Type B pancreatic cell (in vitro differentiated cells): Measurements from ENCODE around the gene NEDD4L. TPM values are rescaled to one million over a fixed set of nuclear protein-coding genes. Genes with fewer than 3 reads are reported as not detected.

ENCODE experiments used
- DNase-seq: peaks from one replicate; pipeline ENCODE4 v3.0.0; 2021; ENCODE audit warnings: mixed read lengths; ENCODE audit not compliant: unreplicated experiment; ENCODE audit errors: extremely low spot score
- H3K27ac Mint-ChIP-seq: 2 replicates; pipeline ENCODE4 v1.8.0; 2021; ENCODE audit warnings: mild to moderate bottlenecking, mixed read lengths
- H3K27me3 Mint-ChIP-seq: 2 replicates; pipeline ENCODE4 v1.8.0; 2021; ENCODE audit warnings: mixed read lengths
- H3K36me3 Mint-ChIP-seq: 2 replicates; pipeline ENCODE4 v1.8.0; 2021; ENCODE audit warnings: mixed read lengths
- H3K4me1 Mint-ChIP-seq: one replicate; pipeline ENCODE4 v1.8.0; 2021; ENCODE audit warnings: mixed read lengths; ENCODE audit not compliant: unreplicated experiment
- H3K4me3 Mint-ChIP-seq: 2 replicates; pipeline ENCODE4 v1.8.0; 2021; ENCODE audit warnings: mild to moderate bottlenecking, mixed read lengths
- H3K9me3 Mint-ChIP-seq: 2 replicates; pipeline ENCODE4 v1.8.0; 2021; ENCODE audit warnings: mixed read lengths
- CTCF ChIP-seq: fragments of 200-600 bp; sonication (generic); conservative IDR thresholded peaks from 2 replicates; pipeline ENCODE4 v1.5.0; 2021; ENCODE audit warnings: antibody characterized with exemption, mild to moderate bottlenecking
- total RNA-seq: library from RNA; stranded (reverse); gene quantifications from 2 replicates; pipeline ENCODE4 v1.2.1, GENCODE V29; 2021; ENCODE audit warnings: low replicate concordance

Gene NEDD4L
- total RNA-seq, 1 donor from 2014 or later = 84.7 TPM

DNA sequence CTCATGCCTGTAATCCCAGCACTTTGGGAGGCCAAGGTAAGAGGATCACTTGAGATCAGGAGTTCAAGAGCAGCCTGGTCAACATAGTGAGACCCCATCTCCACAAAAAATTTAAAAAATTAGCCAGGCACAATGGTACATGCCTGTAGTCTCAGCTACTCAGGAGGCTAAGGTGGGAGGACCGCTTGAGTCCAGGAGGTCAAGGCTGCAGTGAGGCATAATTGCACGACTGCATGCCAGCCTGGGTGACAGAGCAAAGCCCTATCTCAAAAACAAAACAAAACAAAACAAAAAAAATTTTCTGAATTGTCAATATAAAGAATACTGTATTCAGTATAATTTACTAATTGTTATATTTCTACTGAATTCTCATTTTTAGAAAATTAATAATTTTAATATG, 20.9 kb upstream of the NEDD4L start:
- no peak for DNase-seq
- H3K27me3 Mint-ChIP-seq = no peaks in the 10 kb centered on the region
- TF ChIP-seq CTCF = no peak
- no peak overlapping the region for H3K27ac Mint-ChIP-seq
- H3K36me3 Mint-ChIP-seq = no peaks in the 10 kb centered on the region
- H3K4me3 Mint-ChIP-seq = no peak overlapping the region
- no peaks in the 10 kb centered on the region for H3K9me3 Mint-ChIP-seq
- H3K4me1 Mint-ChIP-seq = no peaks in the 10 kb centered on the region

- Mint-ChIP-seq H3K4me1 (no peaks in the 10 kb centered on the region), H3K4me3 (no peak overlapping the region), H3K27me3 (no peaks in the 10 kb centered on the region), H3K27ac (no peak overlapping the region), H3K9me3 (no peaks in the 10 kb centered on the region), H3K36me3 (no peaks in the 10 kb centered on the region)
- DNase-seq = no peak
- TF ChIP-seq CTCF = no peak
Measured at GRCh38 chr18:58024139-58024538, 19.9 kb upstream of the NEDD4L start.

GRCh38 chr18:58025205-58025604, 18.8 kb upstream of the NEDD4L start:
- H3K36me3 Mint-ChIP-seq = no peaks in the 10 kb centered on the region
- no peak overlapping the region for H3K4me3 Mint-ChIP-seq
- DNase-seq = no peak
- H3K9me3 Mint-ChIP-seq = no peaks in the 10 kb centered on the region
- H3K27me3 Mint-ChIP-seq = no peaks in the 10 kb centered on the region
- H3K27ac Mint-ChIP-seq = no peak overlapping the region
- H3K4me1 Mint-ChIP-seq = no peaks in the 10 kb centered on the region
- no peak for TF ChIP-seq CTCF

DNA sequence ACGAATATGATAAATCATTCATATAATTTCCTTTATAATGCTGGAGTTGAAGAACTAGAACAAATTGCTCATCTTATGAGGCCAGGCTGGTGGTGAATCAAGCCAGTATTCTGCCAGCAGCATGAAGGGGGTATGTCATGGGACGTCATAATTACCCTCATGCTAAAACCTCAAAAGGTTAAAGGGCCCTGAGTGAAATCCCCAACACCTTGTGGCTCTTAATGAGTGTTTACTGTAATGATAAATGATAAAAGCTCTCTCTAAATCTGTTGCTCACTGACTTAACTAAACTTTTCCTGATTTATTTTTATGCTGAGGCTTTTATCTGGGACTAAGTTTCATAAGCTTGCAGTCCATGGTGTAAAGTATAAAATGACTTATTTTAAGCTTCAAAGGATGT, 18.3 kb upstream of the NEDD4L start:
- Mint-ChIP-seq H3K9me3 (no peaks in the 10 kb centered on the region), H3K4me3 (no peak overlapping the region), H3K36me3 (no peaks in the 10 kb centered on the region), H3K27me3 (no peaks in the 10 kb centered on the region), H3K27ac (no peak overlapping the region), H3K4me1 (no peaks in the 10 kb centered on the region)
- no peak for DNase-seq
- TF ChIP-seq CTCF = no peak

DNA sequence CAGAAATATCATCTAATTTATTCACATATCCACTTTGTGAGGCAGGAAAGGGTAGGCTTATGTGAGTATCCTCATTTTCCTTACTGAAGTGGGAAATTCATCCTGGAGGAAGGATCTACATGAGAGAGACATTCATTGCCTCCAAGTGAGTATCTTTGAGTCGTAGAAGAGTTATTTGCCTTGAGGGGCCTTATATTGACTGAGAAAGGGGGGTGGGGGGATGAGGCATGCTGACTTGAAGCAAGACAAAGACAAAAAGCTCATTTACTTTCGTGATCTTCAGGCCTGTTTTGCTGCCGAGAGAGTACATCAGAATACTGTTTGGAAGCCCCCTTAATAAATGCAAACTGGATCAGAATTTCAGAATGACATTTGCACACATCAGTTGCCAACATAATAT, 17.6 kb upstream of the NEDD4L start:
- Mint-ChIP-seq H3K4me3 (no peak overlapping the region), H3K4me1 (no peaks in the 10 kb centered on the region), H3K27ac (no peak overlapping the region), H3K9me3 (no peaks in the 10 kb centered on the region), H3K36me3 (no peaks in the 10 kb centered on the region), H3K27me3 (no peaks in the 10 kb centered on the region)
- DNase-seq = no peak
- TF ChIP-seq CTCF = no peak

DNA sequence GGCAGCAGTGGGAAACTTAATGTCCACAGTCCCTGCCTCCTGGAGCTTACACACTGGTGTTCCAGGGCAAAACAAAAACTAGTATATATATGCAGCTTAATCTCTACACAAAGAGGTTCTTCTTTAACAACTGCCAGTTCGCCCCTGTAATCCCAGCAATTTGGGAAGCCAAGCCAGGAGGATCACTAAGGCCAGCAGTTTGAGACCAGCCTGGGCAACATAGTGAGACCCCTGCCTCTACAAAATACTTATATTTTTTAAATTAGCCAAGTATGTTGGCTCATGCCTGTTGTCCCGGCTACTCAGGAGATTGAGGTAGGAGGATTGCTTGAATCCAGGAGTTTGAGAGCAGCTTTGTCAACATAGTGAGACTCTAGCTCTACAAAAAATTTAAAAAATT, 17.2 kb upstream of the NEDD4L start:
- H3K27me3 Mint-ChIP-seq = no peaks in the 10 kb centered on the region

More for the DNA sequence above, 17.2 kb upstream of the NEDD4L start:
- Mint-ChIP-seq H3K4me3 (no peak overlapping the region), H3K36me3 (no peaks in the 10 kb centered on the region), H3K4me1 (no peaks in the 10 kb centered on the region), H3K9me3 (no peaks in the 10 kb centered on the region), H3K27ac (no peak overlapping the region)
- DNase-seq = no peak
- no peak for TF ChIP-seq CTCF
